GM18520 (cell line): ENCODE results near the gene BOC.

ENCODE experiments used
- ATAC-seq: cut with Tn5 transposase; IDR thresholded peaks from one replicate; pipeline ENCODE4 v1.9.1; 2021; ENCODE audit not compliant: unreplicated experiment

The BOC gene

GRCh38 chr3:113268942-113269341 lies 57.6 kb downstream of the BOC start:
- no peak for ATAC-seq

GRCh38 chr3:113269661-113270060 lies 58.3 kb downstream of the BOC start:
- no peak for ATAC-seq

GRCh38 chr3:113270068-113270467 lies 58.7 kb downstream of the BOC start:
- ATAC-seq: no peak

GRCh38 chr3:113270786-113271185 lies 59.4 kb downstream of the BOC start:
- ATAC-seq: no peak

GRCh38 chr3:113271189-113271588 lies 59.8 kb downstream of the BOC start:
- no peak for ATAC-seq

GRCh38 chr3:113271594-113272384 lies 60.4 kb downstream of the BOC start:
- ATAC-seq: no peak

GRCh38 chr3:113272385-113272779 lies 61.0 kb downstream of the BOC start:
- no peak for ATAC-seq

GRCh38 chr3:113273011-113273410 lies 61.7 kb downstream of the BOC start:
- ATAC-seq: no peak

- ATAC-seq: no peak
Measured at GRCh38 chr3:113273604-113274378, 62.4 kb downstream of the BOC start.

- no peak for ATAC-seq
Measured at GRCh38 chr3:113274425-113275257, 63.3 kb downstream of the BOC start.

- no peak for ATAC-seq
Measured at GRCh38 chr3:113275258-113275556, 63.9 kb downstream of the BOC start.

GRCh38 chr3:113275583-113275928 lies 64.2 kb downstream of the BOC start:
- ATAC-seq: no peak

GRCh38 chr3:113275929-113276750 lies 64.8 kb downstream of the BOC start:
- ATAC-seq: no peak

- no peak for ATAC-seq
Measured at GRCh38 chr3:113276751-113277080, 65.4 kb downstream of the BOC start.

- peak; percentile 49 for ATAC-seq
Measured at GRCh38 chr3:113277414-113277813, 66.1 kb downstream of the BOC start.

- ATAC-seq: no peak
Measured at GRCh38 chr3:113277941-113278598, 66.7 kb downstream of the BOC start.

GRCh38 chr3:113278599-113278955 lies 67.2 kb downstream of the BOC start:
- ATAC-seq: no peak

GRCh38 chr3:113279686-113280085 lies 68.3 kb downstream of the BOC start:
- no peak for ATAC-seq

GRCh38 chr3:113283306-113283705 lies 71.9 kb downstream of the BOC start:
- no peak for ATAC-seq

- no peak for ATAC-seq
Measured at GRCh38 chr3:113284453-113285050, 73.2 kb downstream of the BOC start.
